ENCODE measurements around the gene ZNF3.
A peak's percentile ranks its signal among the peaks of the same experiment; 100 is the strongest.

Gene ZNF3

DNA sequence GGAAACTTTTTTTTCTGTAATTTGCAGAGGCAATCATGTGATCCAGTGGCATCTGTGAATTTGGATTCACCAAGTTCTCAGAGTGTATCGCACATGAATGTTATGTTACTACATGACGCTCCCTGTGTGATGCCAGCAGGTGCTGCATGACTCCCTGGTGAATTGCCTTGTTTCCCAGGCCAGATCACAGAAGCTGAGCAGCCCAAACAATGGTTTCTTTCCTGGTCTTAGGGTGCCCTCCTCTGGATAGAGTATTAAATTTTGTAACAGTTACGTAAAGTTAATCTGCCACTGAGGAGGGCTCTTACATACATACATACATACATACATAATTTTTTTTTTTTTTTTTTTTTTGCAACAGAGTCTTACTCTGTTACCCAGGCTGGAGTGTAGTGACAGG lies 28.3 kb downstream of the ZNF3 start:
- DNase-seq (ENCODE audit: low read depth) = peak; percentile 81

DNA sequence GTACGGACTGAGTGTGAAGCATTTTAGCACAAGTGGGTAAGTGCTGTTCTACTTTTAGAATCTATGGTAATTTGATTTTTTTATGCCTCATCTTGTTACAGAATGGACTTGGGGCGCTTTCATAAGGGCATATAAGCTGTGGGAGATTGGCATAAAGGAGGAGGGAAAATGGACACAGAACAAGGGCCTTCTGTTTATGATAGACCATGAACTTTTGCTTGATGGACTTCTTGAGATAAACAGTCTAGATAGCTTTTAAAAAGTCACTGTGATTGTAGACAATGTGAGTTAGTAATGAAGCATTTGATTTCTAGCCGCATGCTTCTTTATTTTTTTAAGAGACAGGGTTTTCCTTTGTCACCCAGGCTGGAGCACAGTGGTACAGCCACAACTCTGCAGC lies 29.9 kb downstream of the ZNF3 start:
- no peak for DNase-seq (ENCODE audit: low read depth)

DNA sequence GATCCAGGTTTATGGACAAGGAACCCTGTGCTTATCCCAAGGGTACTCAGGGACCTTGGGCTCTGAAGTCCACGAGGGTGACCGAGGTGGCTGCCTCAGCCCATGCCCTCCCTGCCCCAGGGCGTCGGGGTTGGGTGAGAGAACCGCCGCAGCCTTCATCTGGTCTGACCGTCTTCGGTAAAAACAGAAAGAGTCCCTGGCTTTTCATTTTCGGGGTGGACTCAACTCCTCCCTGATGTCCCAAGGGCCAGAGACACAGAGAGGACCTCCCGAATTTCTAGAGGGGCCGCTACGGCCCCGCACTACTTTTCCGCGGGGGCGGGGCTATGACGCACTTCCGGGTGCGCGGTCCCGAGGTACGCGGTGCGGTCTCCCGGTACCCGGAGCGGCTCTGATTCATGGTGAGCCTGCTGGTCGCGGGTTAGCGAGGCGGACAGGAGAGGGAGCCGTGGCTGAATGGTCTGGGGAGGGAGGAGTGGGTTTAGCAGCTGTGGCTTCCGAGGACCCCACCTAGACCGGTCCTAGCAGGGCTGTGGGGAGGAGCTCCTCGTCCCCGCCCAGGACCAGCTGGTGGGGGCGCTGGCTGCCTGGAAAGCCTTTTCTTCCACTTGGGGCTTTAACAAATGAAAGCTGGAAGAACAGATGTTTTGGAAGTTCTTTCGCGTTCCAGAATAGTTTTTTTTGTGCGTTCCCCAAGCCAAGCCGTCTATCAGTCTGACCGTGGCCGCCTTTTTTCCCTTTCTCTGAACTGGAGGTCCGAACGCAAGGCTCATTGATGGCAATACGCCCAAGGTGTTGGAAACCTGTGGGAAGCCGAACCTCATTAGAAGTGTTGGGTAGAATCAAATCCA lies 31.9 kb downstream of the ZNF3 start, which contains the start of gene ZSCAN21:
TSS of gene ZSCAN21 (plus strand) at position 334 of the 851 bp plus-strand sequence. CDS start 7,233 bp downstream, outside the sequence.
- DNase-seq (ENCODE audit: low read depth) = peak; percentile 82

- no peak for DNase-seq (ENCODE audit: low read depth)
Measured at GRCh38 chr7:100048680-100049079, 32.8 kb downstream of the ZNF3 start.

GRCh38 chr7:100044718-100045117 lies 36.8 kb downstream of the ZNF3 start:
- no peak for DNase-seq (ENCODE audit: low read depth)

- DNase-seq (ENCODE audit: low read depth) = no peak
Measured at GRCh38 chr7:100040575-100040974, 40.9 kb downstream of the ZNF3 start.

- DNase-seq (ENCODE audit: low read depth) = no peak
Measured at GRCh38 chr7:100038326-100038725, 43.2 kb downstream of the ZNF3 start.

DNA sequence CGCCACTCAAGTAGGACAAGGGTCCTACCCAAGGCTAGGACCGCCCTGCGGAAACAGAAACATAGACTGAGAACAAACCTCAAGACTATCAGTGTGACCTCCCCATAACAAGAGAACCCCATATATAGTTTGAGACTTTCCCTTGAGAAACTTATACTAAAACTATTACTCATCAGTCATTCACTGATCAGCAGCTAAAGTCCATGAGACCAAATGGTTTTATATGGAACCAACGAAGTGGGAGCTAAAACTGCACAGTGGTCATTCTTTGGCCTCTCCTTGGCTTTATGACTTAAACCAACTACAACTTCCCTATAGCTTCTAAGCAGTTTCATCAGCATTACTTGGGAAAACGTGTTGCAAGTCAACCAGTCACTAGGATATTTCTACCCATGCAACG lies 45.6 kb downstream of the ZNF3 start:
- DNase-seq (ENCODE audit: low read depth) = no peak

- DNase-seq (ENCODE audit: low read depth) = peak; percentile 95
Measured at GRCh38 chr7:100034871-100035510, 46.5 kb downstream of the ZNF3 start.

DNA sequence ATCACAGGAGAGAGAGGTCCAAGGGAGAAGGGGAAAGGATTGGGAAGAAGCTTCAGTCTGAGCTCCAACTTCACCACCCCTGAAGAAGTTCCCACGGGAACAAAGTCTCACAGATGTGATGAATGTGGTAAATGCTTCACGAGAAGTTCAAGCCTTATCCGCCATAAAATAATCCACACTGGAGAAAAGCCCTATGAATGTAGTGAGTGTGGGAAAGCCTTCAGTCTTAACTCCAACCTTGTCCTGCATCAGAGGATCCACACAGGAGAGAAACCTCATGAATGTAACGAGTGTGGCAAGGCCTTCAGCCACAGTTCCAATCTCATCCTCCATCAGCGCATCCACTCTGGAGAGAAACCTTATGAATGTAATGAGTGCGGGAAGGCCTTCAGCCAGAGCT lies 48.0 kb downstream of the ZNF3 start:
- DNase-seq (ENCODE audit: low read depth) = no peak

- DNase-seq (ENCODE audit: low read depth) = no peak
Measured at GRCh38 chr7:100029596-100029995, 51.9 kb downstream of the ZNF3 start.

GRCh38 chr7:100027197-100027596 lies 54.3 kb downstream of the ZNF3 start:
- no peak for DNase-seq (ENCODE audit: low read depth)

- DNase-seq (ENCODE audit: low read depth) = no peak
Measured at GRCh38 chr7:100024020-100024619, 57.4 kb downstream of the ZNF3 start.

GRCh38 chr7:100023526-100023925 lies 58.0 kb downstream of the ZNF3 start:
- no peak for DNase-seq (ENCODE audit: low read depth)

- DNase-seq (ENCODE audit: low read depth) = peak; percentile 65
Measured at GRCh38 chr7:100022621-100023020, 58.9 kb downstream of the ZNF3 start.

- DNase-seq (ENCODE audit: low read depth) = no peak
Measured at GRCh38 chr7:100021297-100021696, 60.2 kb downstream of the ZNF3 start.

Data from amniotic epithelial cell (primary cell).